Adrenal gland (tissue), 12 donors: ENCODE results near the gene PTPRN2. TPM values are rescaled to one million over a fixed set of nuclear protein-coding genes. Genes with fewer than 3 reads are reported as not detected.

Source experiments
- DNase-seq, 7 donors: peaks; one replicate each; pipeline ENCODE4 v3.0.0-alpha.2; 2019 to 2020
- H3K27ac ChIP-seq, 5 donors: fragments of 200-600 bp; sonication (generic) in 4 of 5; 1 replicate in 3 of 5; 2 replicates in 2 of 5; pipeline versions ENCODE4 v1.5.1 to v1.8.0; 2016 to 2020; ENCODE audit warnings: mild to moderate bottlenecking in 1 of 5
- H3K27me3 ChIP-seq: fragments of 200-600 bp; 2 replicates; pipeline ENCODE4 v1.8.0; 2021
- H3K36me3 ChIP-seq, 2 donors: fragments of 200-600 bp; replicated peaks in 1 of 2; 1 replicate in 1 of 2; 2 replicates in 1 of 2; pipeline versions ENCODE4 v1.5.1 to v1.8.0; 2018 to 2022
- H3K4me1 ChIP-seq, 2 donors: fragments of 200-600 bp; replicated peaks in 1 of 2; 1 replicate in 1 of 2; 2 replicates in 1 of 2; pipeline versions ENCODE4 v1.5.1 to v1.8.0; 2018 to 2021
- H3K4me3 ChIP-seq, 4 donors: fragments of 200-600 bp; sonication (generic) in 3 of 4; one replicate each; pipeline ENCODE4 v1.5.1; 2016 to 2018
- H3K9me3 ChIP-seq, 3 donors: fragments of 200-600 bp; sonication (generic) in 1 of 3; replicated peaks in 1 of 3; 1 replicate in 2 of 3; 2 replicates in 1 of 3; pipeline versions ENCODE4 v1.5.1 to v1.8.0; 2016 to 2021
- POLR2A ChIP-seq, 2 donors: fragments of 450-650 bp; IDR thresholded peaks; one replicate each; pipeline ENCODE4 v1.6.1; 2017; ENCODE audit warnings: antibody characterized with exemption in 2 of 2, mild to moderate bottlenecking in 2 of 2, moderate library complexity in 1 of 2
- WGBS, 4 donors: extraction: QIAGEN DNeasy Blood & Tissue Kit in 2 of 4; methylation state at CpG; one replicate each; pipeline versions ENCODE4 v1.1.5 to v1.1.7; 2013 to 2017; 5-methylcytosine and 5-hydroxymethylcytosine counted together
- intact Hi-C, 2 donors: fragments of 100-400 bp; cut with DNase I; formaldehyde crosslinking; loops; one replicate each; pipeline versions ENCODE4 v1.14.1 to v1.15.0; 2022 to 2023
- polyA plus RNA-seq, 3 donors: library from polyadenylated mRNA; stranded (reverse); fragments of 200-250 nt in 2 of 3; fragments of 350-450 nt in 1 of 3; fragmentation: Illumina TruSeq in 1 of 3; extraction: RNeasy Lipid Tissue Mini Kit (QIAGEN cat#74804) in 1 of 3; gene quantifications; one replicate each; pipeline ENCODE4 v1.2.3, GENCODE V29; 2013 to 2014
- total RNA-seq, 9 donors: library from RNA; depleted of rRNA in 4 of 9; stranded (reverse); fragments of >200 nt in 4 of 9; fragments of 120-200 nt in 1 of 9; fragmentation: NEBNext Ultra II Directional in 1 of 9; extraction: Animal tissue kit (Norgen Biotek cat#: 25700) in 1 of 9; gene quantifications; one replicate each; pipeline versions ENCODE4 v1.1.0 to v1.2.4, GENCODE V29; 2013 to 2023
- TF ChIP-seq, protein P1 (sequence below), 6 experiments: fragments of 450-650 bp in 4 of 6; fragments of 200-600 bp in 2 of 6; sonication (generic) in 1 of 6; IDR thresholded peaks; 1 replicate in 5 of 6; 2 replicates in 1 of 6; pipeline versions ENCODE4 v1.5.1 to v1.8.0; 2016 to 2021; ENCODE audit warnings: antibody characterized with exemption in 6 of 6, mild to moderate bottlenecking in 2 of 6, moderate library complexity in 1 of 6
- donor health status: healthy with polysubstance abuse.
- donor health status: Bipolar disorder and iron deficiency.
- donor health status: DM: yes; HTN: yes; CAD: no.
- donor health status: DM: no; HTN: no; CAD: no.
- donor health status: DM: no; HTN: no; CAD: no.
- donor health status: DM: yes; HTN: yes; CAD: no.

The PTPRN2 gene
- total and polyA plus RNA-seq, 12 donors = 2.2 to 16.2 (median 3.4) TPM

- no peaks in the 10 kb centered on the region for H3K9me3 ChIP-seq
- no peak for DNase-seq
- H3K36me3 ChIP-seq = no peaks in the 10 kb centered on the region
- H3K27ac ChIP-seq = no peak overlapping the region
- WGBS, 4 donors = 26 to 44% (median 32%) methylated on average over 2 of the region's 2 CpGs
- H3K4me1 ChIP-seq = no peaks in the 10 kb centered on the region
- H3K4me3 ChIP-seq = no peak overlapping the region
- intact Hi-C loops = no loop called here
- no peak for TF ChIP-seq POLR2A (IDR thresholded peaks at IDR 0.05)
- TF ChIP-seq, protein P1, sequence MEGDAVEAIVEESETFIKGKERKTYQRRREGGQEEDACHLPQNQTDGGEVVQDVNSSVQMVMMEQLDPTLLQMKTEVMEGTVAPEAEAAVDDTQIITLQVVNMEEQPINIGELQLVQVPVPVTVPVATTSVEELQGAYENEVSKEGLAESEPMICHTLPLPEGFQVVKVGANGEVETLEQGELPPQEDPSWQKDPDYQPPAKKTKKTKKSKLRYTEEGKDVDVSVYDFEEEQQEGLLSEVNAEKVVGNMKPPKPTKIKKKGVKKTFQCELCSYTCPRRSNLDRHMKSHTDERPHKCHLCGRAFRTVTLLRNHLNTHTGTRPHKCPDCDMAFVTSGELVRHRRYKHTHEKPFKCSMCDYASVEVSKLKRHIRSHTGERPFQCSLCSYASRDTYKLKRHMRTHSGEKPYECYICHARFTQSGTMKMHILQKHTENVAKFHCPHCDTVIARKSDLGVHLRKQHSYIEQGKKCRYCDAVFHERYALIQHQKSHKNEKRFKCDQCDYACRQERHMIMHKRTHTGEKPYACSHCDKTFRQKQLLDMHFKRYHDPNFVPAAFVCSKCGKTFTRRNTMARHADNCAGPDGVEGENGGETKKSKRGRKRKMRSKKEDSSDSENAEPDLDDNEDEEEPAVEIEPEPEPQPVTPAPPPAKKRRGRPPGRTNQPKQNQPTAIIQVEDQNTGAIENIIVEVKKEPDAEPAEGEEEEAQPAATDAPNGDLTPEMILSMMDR (IDR thresholded peaks at IDR 0.05) = no peak
- no peaks in the 10 kb centered on the region for H3K27me3 ChIP-seq
Observed at GRCh38 chr7:157495177-157495553, 1092.5 kb downstream of the PTPRN2 start.

DNA sequence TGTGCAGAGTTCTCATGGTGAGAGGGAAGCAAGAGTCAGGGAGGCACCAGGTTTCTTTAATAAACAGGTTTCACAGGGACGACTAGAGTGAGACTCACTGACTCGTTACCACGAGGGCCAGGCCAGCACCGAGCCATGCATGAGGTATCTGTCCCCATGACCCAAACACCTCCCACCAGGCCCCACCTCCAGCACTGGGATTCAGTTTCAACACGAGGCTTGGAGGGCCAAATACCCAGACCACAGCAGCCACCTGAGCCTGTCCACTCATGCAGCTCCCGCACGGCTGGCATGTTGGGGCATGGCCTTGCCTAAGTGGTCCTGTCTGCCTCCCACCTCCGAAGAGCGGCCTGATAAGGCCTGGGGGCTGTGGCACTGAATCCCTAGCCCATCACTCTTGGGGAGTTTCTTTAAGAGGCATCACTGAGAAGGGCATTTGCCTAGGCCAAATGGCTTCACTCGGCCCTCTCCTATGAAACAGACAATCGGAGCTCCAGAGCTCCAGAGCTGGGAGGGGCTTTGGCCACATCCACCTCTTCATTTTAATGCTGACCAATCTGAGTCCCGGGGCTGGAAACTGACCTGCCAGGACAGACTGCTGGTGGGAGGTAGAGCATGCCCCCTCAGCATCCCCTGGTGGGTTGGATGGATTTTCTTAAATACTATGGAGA is 1093.0 kb downstream of the PTPRN2 start:
- TF ChIP-seq, protein P1 (IDR thresholded peaks at IDR 0.05) = no peak
- no peak for TF ChIP-seq POLR2A (IDR thresholded peaks at IDR 0.05)

DNA sequence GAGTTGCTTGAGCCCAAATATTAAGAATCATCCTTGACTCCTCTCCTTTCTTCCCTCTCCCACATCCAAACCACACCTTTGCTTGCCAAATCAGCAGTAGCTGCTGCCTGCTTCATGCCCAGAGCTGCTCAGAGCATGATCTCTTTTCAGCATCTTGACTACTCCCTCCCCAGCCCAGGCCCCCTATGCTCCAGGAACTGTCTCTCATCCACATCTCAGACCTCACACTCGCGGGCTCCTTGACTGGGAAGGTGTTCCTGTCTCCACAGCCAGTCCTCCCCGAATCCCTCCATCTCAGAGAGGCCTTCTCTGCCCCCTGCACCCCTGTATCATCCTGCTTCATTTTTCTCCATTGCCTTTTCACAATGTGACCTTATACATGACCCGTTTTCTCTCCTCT is 1093.8 kb downstream of the PTPRN2 start:
- 69 to 82% (median 80%) methylated on average over 4 of the region's 4 CpGs for WGBS, 4 donors
- H3K4me1 ChIP-seq = no peaks in the 10 kb centered on the region
- DNase-seq = no peak

More for the DNA sequence above, 1093.0 kb downstream of the PTPRN2 start:
- H3K4me3 ChIP-seq = no peak overlapping the region
- no peak for DNase-seq
- no peaks in the 10 kb centered on the region for H3K4me1 ChIP-seq
- intact Hi-C loops = no loop called here
- no peaks in the 10 kb centered on the region for H3K36me3 ChIP-seq
- no peak overlapping the region for H3K27ac ChIP-seq
- no peaks in the 10 kb centered on the region for H3K27me3 ChIP-seq
- H3K9me3 ChIP-seq = no peaks in the 10 kb centered on the region
- WGBS, 4 donors = 58 to 76% (median 72%) methylated on average over 3 to 12 of the region's 12 CpGs

DNA sequence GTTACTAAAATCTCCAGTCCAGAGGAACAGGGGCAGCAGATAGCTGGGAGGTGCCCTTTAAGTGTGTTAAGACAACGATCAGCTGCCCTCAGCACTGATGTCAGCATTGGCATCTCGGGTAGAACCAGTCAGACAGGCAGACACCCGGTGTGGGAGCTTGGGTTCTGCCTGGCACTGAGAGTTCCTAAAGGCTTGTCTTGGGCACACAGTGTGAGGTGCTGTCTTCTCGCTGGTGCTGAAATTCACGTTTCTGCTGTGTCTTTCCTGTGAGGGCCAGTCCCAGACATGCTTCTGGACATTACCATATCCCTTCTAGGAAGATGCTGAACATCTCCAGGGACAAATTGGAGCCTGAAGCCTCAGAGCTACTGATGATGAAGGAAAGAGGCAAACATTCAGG is 1094.6 kb downstream of the PTPRN2 start:
- Histone ChIP-seq H3K9me3 (no peaks in the 10 kb centered on the region), H3K27ac (no peak overlapping the region), H3K36me3 (no peaks in the 10 kb centered on the region), H3K4me3 (no peak overlapping the region), H3K4me1 (no peaks in the 10 kb centered on the region), H3K27me3 (no peaks in the 10 kb centered on the region)
- WGBS, 4 donors = 39 to 54% (median 44%) methylated on average over 3 to 5 of the region's 5 CpGs
- intact Hi-C loops = no loop called here
- no peak for TF ChIP-seq POLR2A (IDR thresholded peaks at IDR 0.05)
- TF ChIP-seq, protein P1 (IDR thresholded peaks at IDR 0.05) = no peak
- DNase-seq = no peak

More for the DNA sequence above, 1093.8 kb downstream of the PTPRN2 start:
- no peaks in the 10 kb centered on the region for H3K27me3 ChIP-seq
- TF ChIP-seq, protein P1 (IDR thresholded peaks at IDR 0.05) = no peak
- TF ChIP-seq POLR2A (IDR thresholded peaks at IDR 0.05) = no peak
- H3K27ac ChIP-seq = no peak overlapping the region
- no peaks in the 10 kb centered on the region for H3K36me3 ChIP-seq
- intact Hi-C loops = no loop called here
- no peak overlapping the region for H3K4me3 ChIP-seq
- no peaks in the 10 kb centered on the region for H3K9me3 ChIP-seq
